NB4 (cell line): Measurements from ENCODE around the gene ZNF735.

Experiments
- DNase-seq: peaks from one replicate; pipeline ENCODE4 v3.0.0; 2010; ENCODE audit warnings: low read depth
- H3K4me3 ChIP-seq: one replicate; pipeline ENCODE4 v1.5.1; 2011; ENCODE audit warnings: mild to moderate bottlenecking, low read depth, low read length, moderate library complexity
- CTCF ChIP-seq: IDR thresholded peaks from one replicate; pipeline ENCODE4 v1.5.1; 2012; ENCODE audit warnings: low read depth, low read length
- MYC ChIP-seq: IDR thresholded peaks from 2 replicates; pipeline ENCODE4 v1.6.1; 2011; ENCODE audit warnings: low read depth, low read length
- POLR2A ChIP-seq: IDR thresholded peaks from 2 replicates; pipeline ENCODE4 v1.6.1; 2011; ENCODE audit warnings: mild to moderate bottlenecking; ENCODE audit not compliant: insufficient read length; ENCODE audit errors: extremely low read depth
- TF ChIP-seq, protein P1 (sequence below): IDR thresholded peaks from 2 replicates; pipeline ENCODE4 v1.6.1; 2011; ENCODE audit warnings: low read depth, low read length

ZNF735 gene

GRCh38 chr7:64182036-64182790 lies 24.8 kb upstream of the ZNF735 start:
- TF ChIP-seq CTCF (no peak), MYC (no peak), POLR2A (no peak)
- TF ChIP-seq, protein P1, sequence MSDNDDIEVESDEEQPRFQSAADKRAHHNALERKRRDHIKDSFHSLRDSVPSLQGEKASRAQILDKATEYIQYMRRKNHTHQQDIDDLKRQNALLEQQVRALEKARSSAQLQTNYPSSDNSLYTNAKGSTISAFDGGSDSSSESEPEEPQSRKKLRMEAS = no peak
- no peak overlapping the region for H3K4me3 ChIP-seq
- DNase-seq = no peak

DNA sequence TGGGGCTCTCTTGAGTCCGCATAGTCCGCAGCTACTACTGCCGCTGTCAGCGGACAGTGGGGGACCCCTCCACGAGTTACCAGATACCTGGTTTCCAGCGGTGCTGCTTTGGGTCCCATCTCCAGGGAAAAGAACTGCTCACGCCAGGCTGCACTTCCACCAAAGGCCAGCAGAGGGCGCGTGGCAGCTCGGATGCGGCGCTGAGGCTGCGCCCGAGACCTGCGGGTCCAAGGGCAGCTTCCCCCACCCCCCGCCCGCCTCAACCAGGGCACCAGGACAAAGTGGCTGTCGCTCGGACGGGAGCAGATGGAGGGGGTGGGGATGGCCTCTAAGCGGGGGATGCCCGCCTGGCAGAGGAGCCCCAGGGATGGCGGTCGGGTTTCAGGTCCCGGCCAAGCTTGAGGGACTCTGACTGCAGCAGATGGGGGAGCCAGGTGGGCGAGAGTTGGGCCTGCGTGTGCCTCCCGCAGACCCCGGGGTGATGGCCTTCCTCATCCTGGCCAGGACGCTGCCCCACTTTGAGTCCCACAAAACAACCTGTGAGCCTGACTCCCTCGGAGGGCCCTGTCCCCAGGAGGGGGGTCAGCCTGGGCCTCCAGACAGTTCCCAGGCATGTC lies 23.8 kb upstream of the ZNF735 start:
- H3K4me3 ChIP-seq = no peak overlapping the region
- peak; percentile 74 for TF ChIP-seq CTCF
- TF ChIP-seq MYC = no peak
- TF ChIP-seq, protein P1 = no peak
- DNase-seq = peak; percentile 27

DNA sequence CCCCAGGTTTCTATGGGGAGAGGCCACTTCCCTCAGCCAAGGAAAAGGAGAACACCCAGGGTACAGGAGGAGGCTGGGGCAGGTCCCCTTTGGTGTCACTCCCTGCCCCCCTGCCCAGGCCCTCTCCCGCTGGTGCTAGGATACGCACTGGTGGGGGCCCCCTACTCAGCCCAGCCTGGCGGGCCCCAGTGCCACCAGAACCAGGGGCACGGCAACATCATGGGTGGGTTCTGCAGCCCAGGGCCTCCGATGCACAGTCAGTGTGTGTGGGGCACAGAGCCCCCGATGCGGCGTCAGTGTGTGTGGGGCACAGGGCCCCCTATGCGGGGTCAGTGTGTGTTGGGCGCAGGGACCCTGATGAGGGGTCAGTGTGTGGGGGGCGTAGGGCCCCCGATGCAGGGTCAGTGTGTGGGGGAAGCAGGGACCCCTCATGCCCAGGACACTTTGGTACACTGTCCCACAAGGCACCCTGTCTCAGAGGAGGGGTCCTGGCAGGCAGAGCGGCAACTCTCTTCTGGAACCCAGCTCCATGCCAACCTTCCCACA lies 23.1 kb upstream of the ZNF735 start:
- DNase-seq = no peak
- no peak for TF ChIP-seq POLR2A
- no peak for TF ChIP-seq CTCF
- TF ChIP-seq MYC = no peak
- TF ChIP-seq, protein P1 = no peak
- H3K4me3 ChIP-seq = no peak overlapping the region

DNA sequence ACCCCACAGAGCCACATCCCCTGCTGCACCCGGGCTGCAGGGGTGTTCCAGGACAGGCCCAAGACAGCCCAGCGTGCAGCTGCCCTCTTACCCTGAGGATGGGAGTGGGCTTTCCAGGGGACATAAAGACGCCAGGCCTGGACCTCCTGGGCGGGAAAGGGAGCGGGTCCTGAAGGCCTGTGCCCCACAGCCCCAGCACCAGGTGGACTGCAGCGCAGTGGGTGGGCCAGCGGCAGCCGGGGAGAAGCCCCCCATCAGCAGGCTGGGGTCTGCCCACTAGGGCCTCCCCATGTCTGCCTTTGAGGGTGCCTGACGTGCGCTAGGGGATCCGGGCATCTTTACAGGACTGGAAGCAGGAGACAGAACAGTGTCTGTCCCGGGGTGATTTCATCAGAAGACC lies 22.6 kb upstream of the ZNF735 start:
- no peak for DNase-seq
- H3K4me3 ChIP-seq = no peak overlapping the region
- TF ChIP-seq POLR2A = no peak
- TF ChIP-seq, protein P1 = no peak
- TF ChIP-seq MYC = no peak
- TF ChIP-seq CTCF = no peak

- no peak overlapping the region for H3K4me3 ChIP-seq
- no peak for DNase-seq
- TF ChIP-seq, protein P1 = no peak
- TF ChIP-seq MYC = no peak
- TF ChIP-seq CTCF = no peak
- no peak for TF ChIP-seq POLR2A
These were observed 19.6 kb upstream of the ZNF735 start for GRCh38 chr7:64187408-64187807.
